ENCODE measurements around the gene NFATC2. TPM values are rescaled to one million over a fixed set of nuclear protein-coding genes. Genes with fewer than 3 reads are reported as not detected.

Gene NFATC2
- total RNA-seq, 1 donor from 2014 or later: 2.7 TPM

DNA sequence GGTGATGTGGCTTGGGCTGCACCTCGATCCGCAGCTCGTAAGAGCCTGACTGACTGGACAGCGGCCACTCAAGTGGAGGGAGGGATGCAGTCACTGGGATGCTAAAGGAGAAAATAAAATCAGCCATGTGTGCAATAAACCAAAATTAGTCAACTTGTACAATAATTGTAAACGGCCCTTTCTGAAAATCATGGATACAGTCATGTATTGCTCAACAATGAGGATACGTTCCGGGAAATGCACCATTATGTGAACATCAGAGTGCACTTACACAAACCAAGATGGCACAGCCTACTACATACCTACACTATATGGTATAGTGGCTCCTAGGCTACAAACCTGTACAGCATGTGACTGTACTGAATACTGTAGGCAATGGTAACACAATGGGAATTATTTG, 25.7 kb downstream of the NFATC2 start:
- DNase-seq (ENCODE audit: low read depth in 2 of 2): no peak

DNA sequence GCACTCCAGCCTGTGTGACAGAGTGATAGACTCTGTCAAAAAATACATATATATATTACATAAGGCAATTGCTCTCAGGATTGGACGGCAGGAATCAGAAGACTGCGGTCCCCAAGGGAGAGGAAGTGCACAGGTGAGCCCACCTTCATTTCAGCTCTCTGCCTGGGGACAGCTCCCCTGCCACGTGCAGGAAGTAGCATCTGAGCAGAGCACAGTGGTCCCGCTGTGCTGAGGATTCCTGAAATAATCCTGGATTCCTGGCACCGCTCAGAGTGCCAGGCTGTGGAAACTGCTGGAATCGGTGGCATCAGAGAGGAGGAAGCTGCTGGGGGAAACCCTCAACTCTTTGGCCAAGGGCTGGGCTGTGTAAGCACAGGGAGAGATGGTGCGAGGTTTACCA, 27.7 kb downstream of the NFATC2 start:
- DNase-seq (ENCODE audit: low read depth in 2 of 2): no peak

- DNase-seq (ENCODE audit: low read depth in 2 of 2): no peak
These were observed 28.3 kb downstream of the NFATC2 start for GRCh38 chr20:51514249-51514648.

DNA sequence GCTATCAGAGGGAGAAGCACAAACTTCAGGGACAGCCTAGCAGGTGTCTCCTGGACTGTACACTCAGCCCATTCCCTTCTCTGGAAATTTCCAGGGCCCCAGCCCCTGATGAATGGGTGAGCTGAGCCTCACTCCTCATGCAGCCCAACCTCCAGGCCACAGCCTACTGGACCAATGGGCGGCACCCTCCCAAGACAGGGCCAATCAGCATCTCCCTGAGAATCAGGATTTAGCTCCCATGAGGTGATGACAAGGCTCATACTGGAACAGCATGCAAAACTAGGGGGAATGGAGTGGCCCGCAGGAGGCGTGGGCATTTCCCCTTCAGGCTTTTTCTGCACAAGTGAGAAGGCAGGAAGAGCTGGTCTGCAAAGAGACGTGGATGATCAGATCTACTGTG, 29.0 kb downstream of the NFATC2 start:
- no peak for DNase-seq (ENCODE audit: low read depth in 2 of 2)

DNA sequence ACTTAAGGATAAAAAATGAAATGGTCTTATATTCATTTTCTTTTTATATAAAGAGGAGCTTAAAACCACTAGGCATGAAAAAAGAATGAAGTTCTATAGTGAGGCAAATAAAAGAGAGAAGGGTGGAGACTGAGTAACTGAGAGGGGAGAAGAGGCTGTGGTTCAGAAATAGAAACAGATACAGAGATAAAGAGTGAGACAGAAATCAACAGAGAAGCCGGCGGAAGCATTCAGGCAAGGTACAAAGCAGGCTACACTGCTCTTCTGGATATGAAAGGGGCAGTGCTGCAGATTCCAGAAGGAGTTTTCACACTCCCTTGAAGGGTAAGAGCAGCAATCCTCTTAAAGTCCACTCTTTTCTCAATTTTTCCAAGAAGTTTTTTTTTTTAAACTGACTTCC, 29.9 kb downstream of the NFATC2 start:
- DNase-seq (ENCODE audit: low read depth in 2 of 2): no peak

GRCh38 chr20:51511861-51512619, 30.5 kb downstream of the NFATC2 start:
- no peak for DNase-seq (ENCODE audit: low read depth in 2 of 2)

- DNase-seq (ENCODE audit: low read depth in 2 of 2): peak in 1 of 2 donors; percentile 38
These were observed 31.4 kb downstream of the NFATC2 start for GRCh38 chr20:51510936-51511605.

DNA sequence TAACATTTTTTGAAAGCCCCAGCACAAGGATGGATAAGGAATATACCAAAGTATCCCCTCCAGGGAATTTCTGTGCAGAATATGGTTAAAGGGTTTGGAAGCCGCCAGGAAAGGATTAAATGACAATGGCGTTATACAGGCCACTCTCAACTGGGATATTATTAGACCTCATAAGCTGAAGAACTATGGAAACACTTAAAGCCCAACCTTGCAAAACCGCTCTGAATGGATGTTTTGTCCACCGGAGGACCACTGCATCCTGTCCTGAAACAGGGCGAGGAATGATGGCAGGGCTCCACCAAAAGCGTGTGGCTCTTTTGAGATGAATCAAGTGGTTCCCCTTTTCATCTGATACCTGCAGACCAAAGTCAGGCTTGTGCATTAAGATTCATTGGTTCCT, 32.4 kb downstream of the NFATC2 start:
- DNase-seq (ENCODE audit: low read depth in 2 of 2): no peak

DNA sequence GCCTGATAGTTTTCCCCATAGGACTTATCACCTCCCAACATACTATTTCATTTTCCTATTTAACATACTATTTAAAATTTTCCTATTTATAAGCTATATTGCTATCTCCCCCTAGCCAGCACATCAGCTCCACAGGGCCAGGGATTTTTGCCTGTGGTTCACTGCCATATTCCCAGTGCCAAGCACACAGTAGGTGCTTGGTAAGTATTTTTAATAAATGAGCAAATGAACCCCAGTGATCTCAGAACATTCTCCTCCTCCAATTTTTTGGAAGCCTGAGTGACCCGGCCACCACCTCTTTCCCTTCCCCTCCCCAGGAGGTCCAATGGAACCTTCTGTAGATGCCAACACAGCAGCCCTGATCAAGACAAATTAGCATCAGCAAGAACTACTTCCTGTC, 33.3 kb downstream of the NFATC2 start:
- no peak for DNase-seq (ENCODE audit: low read depth in 2 of 2)

GRCh38 chr20:51508780-51509179, 33.7 kb downstream of the NFATC2 start:
- DNase-seq (ENCODE audit: low read depth in 2 of 2): no peak

DNA sequence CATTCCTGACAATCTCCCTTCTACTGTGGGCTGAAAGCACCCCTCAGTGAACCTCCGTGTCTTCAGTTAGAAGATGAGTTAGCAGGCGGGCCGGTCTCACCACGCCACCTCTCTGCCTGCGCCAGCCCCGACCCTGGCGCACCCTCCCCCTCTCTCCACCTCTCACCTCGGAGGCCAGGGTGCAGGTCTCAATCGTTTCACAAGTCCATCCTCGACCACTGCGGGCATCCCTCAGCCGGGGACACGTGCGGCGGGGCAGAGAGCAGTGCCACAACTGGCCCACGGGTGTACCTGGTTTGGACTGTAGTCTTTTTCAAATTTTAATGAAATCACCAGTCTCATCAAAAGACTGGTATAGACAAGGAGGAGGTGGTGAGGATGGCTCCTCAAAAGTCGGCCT, 34.4 kb downstream of the NFATC2 start:
- DNase-seq (ENCODE audit: low read depth in 2 of 2): no peak

- DNase-seq (ENCODE audit: low read depth in 2 of 2): no peak
These were observed 35.1 kb downstream of the NFATC2 start for GRCh38 chr20:51507216-51508036.

- DNase-seq (ENCODE audit: low read depth in 2 of 2): no peak
These were observed 35.8 kb downstream of the NFATC2 start for GRCh38 chr20:51506527-51507215.

DNA sequence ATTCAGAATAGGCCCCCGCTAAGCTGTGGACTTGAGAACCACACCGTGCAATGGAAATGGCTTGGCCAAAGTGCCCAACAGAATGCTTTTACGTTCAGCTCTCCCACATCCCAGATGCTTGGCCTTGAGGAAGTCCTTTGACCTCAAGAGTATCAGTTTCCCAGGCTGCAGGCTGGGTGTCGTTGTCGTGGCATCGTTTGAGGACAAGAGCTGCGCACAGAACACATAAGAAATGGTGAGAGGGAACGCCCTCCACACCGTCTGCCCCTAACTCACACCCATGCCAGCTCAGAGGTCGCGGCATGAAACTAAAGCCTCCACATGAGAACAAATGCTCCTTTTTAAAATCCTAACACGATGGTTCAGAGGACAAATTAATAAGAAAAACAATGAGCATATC, 37.0 kb downstream of the NFATC2 start:
- DNase-seq (ENCODE audit: low read depth in 2 of 2): no peak

DNA sequence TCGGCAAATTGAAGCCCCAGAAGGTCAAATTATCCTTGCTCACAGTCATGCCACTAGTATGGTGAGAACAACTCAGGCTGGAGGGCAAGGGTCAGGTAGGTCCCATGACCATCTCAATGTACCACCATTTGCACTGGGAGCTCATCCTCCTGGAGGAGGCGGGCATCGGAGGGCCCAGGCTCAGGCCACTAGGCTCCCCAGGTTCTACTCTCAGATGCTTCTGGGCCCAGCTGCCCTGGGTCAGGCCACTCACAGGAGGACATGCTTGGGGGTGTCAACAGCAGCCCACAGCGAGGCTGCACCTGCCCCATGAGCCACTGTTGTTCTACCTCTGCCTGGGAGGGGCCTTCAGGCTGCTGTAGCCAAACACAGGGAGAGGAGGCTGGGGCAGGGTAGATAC, 39.1 kb downstream of the NFATC2 start:
- DNase-seq (ENCODE audit: low read depth in 2 of 2): no peak

GRCh38 chr20:51500936-51501335, 41.6 kb downstream of the NFATC2 start:
- no peak for DNase-seq (ENCODE audit: low read depth in 2 of 2)

DNA sequence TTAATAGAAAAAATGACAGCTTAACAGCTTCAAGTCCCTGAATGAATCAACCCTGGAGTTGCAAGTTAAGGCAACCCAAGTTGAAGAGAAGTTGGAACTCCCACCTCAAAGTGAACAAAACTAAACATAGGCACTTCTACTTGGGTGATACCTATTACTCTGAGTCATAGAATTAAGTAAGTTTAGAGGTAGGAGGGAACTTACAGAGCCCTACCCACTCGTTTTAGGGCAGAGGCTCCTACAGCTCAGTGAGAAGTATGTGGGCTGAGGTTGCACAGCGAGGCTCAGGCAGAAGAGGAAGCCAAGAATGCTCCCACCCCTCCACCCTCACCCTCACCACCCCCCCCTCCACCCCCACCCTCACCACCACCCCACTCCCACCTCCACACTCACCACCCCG, 42.2 kb downstream of the NFATC2 start:
- DNase-seq (ENCODE audit: low read depth in 2 of 2): no peak

DNA sequence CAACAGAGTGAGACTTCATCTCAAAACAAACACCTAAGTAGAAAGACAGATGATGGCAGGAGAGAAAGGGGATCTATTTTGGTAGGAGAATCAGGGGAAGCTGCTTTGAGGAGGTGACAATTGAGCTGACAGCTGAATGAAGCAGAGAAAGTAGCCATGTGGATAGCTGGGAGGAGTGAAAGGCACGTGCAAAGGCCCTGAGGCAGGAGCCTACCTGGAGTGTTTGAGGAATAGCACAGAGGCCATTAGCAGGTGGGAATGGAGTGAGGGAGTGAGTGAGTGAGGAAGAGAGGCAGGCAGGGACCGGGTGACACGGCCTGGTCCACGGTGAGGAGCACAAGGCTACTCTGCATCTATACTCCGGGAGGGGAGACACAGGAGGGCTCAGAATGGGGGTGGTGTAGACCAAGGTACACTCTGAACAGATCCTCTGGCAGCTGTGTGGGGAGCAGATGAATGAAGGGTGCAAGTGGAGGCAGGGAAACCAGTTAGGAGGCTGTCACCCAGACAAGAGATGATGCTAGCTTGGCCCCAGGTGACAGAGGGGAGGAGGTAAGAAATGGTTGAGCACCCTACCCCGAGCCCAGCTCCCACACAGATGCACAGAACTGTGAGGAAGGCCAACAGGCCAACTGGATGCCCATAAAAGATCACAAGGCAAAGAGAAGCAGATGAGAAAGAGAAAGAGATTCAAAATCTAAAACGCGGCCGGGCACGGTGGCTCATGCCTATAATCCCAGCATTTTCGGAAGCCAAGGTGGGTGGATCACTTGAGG, 43.6 kb downstream of the NFATC2 start:
- no peak for DNase-seq (ENCODE audit: low read depth in 2 of 2)

- peak in 1 of 2 donors; percentile 43 for DNase-seq (ENCODE audit: low read depth in 2 of 2)
These were observed 44.7 kb downstream of the NFATC2 start for GRCh38 chr20:51497542-51498467.

DNA sequence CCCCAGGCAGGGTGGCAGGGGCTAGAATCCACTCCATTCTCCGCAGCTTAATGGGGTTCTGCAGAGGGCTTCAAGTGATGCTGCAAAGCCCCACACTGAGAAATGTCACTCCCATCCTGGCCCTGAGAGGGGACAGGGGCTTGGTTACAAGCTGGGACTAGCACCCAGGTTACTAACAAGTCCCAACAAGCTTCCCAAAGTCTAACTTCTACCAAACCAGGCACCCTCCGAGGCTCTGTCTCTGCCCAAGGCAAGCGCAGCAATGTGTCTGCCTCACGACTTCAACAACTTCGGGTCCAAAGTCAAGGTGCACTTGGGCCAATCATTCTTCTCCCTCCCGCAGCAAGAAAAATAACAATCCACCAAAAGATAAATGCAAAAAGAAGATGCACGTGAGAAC, 45.6 kb downstream of the NFATC2 start:
- no peak for DNase-seq (ENCODE audit: low read depth in 2 of 2)

All from dermis microvascular lymphatic vessel endothelial cell (primary cell).